HG03520 (cell line): ENCODE results near the gene TBC1D22A.
"Not testable (repeated sequence)": the region's sequence is repeated elsewhere in the genome, so short reads cannot be mapped to it uniquely, and the experiment has no call there.

Source experiments
- ATAC-seq: cut with Tn5 transposase; IDR thresholded peaks from one replicate; pipeline ENCODE4 v1.9.1; 2021; ENCODE audit warnings: mild to moderate bottlenecking, moderate library complexity; ENCODE audit not compliant: unreplicated experiment

TBC1D22A gene

DNA sequence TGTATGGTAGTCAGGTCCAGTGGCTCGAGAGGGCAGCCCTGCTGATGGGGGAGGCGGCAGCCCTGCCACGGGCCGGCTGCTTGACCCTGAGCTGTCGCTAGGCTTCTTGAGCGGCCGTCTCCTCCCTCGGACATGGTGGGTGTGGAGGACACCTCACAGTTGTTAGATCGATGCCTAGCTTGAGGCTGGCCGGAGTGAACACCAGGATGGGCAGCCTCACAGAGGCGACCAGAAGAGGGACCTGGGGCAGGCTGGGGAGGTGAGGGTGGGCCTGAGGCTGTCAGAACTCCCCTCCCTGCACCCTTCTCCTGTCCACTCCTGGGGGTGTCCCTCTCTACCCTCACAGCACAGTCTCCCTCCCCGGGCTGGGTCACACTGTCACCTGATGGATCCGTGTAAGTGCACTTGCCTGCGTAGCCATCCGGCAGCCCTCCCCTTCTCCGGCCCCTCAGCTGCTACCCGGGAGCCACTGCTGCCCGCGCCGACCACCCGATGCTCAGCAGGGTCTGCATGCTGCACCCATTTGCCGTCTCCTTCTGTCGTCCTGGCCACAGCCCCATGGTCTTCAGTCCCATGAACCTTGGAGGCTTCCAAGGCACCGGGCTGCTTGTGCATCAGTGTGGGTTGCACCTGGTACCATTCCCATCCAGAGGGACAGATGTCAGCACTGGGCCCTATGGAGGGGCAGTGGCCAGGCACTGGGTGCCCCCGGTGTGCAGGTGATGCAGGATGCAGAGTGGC is 394.1 kb downstream of the TBC1D22A start:
- no peak for ATAC-seq

GRCh38 chr22:47157093-47157420 is 394.6 kb downstream of the TBC1D22A start:
- no peak for ATAC-seq

GRCh38 chr22:47157486-47158270 is 395.2 kb downstream of the TBC1D22A start:
- no peak for ATAC-seq

- ATAC-seq, result no peak
Observed at GRCh38 chr22:47158457-47158856, 396.0 kb downstream of the TBC1D22A start.

GRCh38 chr22:47159592-47159991 is 397.1 kb downstream of the TBC1D22A start:
- no peak for ATAC-seq

DNA sequence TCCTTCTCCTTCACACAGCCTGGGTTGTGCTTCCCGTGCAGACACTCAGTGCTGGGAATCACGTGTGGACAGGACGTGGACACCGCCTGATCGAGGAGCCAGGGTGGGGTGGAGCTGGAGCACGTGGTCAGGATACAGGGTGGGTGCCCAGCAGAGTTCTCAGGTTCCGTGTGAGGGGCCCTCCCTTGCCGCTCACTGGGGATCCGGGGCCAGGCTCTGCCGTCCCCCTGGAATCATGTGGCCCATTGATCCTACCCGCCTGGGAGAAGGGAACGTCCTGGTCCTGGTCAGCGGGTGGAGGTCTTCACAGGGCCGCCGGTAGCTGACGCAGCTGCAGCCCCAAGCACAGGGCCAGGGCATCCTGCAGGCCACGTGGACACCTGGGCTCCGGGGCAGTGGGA is 397.7 kb downstream of the TBC1D22A start:
- no peak for ATAC-seq

GRCh38 chr22:47160781-47161520 is 398.5 kb downstream of the TBC1D22A start:
- ATAC-seq, result no peak

- no peak for ATAC-seq
Observed at GRCh38 chr22:47161631-47162030, 399.2 kb downstream of the TBC1D22A start.

- ATAC-seq, result no peak
Observed at GRCh38 chr22:47162865-47163264, 400.4 kb downstream of the TBC1D22A start.

DNA sequence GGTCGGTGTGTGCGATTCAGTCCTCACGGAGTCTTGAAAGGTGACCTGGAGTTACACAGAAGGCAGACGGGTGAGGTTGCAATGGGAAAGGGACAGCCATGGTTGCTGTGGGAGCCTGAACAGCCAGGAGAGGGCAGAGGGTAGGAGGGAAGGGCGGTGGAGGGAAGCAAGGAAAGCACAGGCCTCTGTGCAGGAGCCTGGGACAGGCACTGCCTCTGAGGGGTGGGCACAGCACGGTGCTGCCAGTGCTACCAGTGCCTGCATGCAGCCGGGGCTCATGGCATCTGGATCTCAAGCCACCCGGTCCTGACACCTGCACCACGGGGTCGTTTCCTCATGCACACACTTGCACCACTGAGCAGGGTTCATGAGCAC is 401.0 kb downstream of the TBC1D22A start:
- no peak for ATAC-seq

- ATAC-seq, result no peak
Observed at GRCh38 chr22:47163856-47164513, 401.5 kb downstream of the TBC1D22A start.

- ATAC-seq, result no peak
Observed at GRCh38 chr22:47164514-47165337, 402.3 kb downstream of the TBC1D22A start.

- no peak for ATAC-seq
Observed at GRCh38 chr22:47165338-47166032, 403.0 kb downstream of the TBC1D22A start.

DNA sequence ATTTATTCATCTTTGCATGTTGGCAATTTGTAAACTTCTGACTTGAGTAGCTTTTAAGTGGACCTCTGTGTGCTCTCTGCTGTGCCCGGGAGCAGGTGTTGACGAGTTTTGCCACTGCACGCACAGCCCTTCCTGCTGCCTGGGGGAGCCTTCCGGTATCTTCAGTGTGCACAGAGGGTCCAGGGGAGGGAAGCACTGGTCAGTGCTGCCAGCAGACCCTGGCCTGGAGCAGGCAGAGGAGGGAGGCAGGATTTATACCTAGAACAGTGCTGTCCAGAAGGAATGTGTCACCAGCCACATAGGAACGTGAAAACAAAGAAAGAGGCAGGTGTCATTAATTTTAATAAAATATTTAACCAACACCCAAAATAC is 403.6 kb downstream of the TBC1D22A start:
- ATAC-seq, result no peak

- no peak for ATAC-seq
Observed at GRCh38 chr22:47166446-47167016, 404.1 kb downstream of the TBC1D22A start.

- ATAC-seq, result no peak
Observed at GRCh38 chr22:47167056-47167455, 404.6 kb downstream of the TBC1D22A start.

DNA sequence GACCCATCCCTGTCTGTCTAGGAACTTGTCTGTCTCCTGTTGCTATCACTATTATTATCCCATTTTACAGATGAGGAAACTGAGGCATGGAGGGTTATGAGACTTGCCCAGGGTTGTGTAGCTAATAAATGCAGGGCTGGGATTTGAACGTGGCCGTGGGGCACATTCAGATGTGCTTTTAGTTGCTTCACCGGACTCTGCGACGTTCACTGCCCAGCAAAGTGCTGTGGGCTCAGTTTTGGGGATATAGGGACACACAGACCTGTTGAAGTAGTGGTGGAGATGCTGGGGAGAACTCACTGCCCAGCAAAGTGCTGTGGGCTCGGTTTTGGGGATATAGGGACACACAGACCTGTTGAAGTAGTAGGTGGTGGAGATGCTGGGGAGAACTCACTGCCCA is 405.5 kb downstream of the TBC1D22A start:
- ATAC-seq, result not testable (repeated sequence)

- no peak for ATAC-seq
Observed at GRCh38 chr22:47168441-47168840, 406.0 kb downstream of the TBC1D22A start.
